GM12874 (cell line): Measurements from ENCODE around the gene GC.

ENCODE experiments used
- CTCF ChIP-seq: IDR thresholded peaks from 2 replicates; pipeline ENCODE4 v1.5.1; 2011; ENCODE audit warnings: low read depth, mild to moderate bottlenecking, control low read depth, low read length, moderate library complexity; ENCODE audit not compliant: insufficient read depth

Gene GC

GRCh38 chr4:71752383-71753042, 31.4 kb downstream of the GC start:
- TF ChIP-seq CTCF = no peak

- TF ChIP-seq CTCF = no peak
Measured at GRCh38 chr4:71749008-71749594, 34.8 kb downstream of the GC start.

- TF ChIP-seq CTCF = no peak
Measured at GRCh38 chr4:71746379-71746778, 37.5 kb downstream of the GC start.

- TF ChIP-seq CTCF = no peak
Measured at GRCh38 chr4:71732706-71733105, 51.2 kb downstream of the GC start.

GRCh38 chr4:71732066-71732465, 51.8 kb downstream of the GC start:
- no peak for TF ChIP-seq CTCF

- no peak for TF ChIP-seq CTCF
Measured at GRCh38 chr4:71729856-71730255, 54.0 kb downstream of the GC start.

GRCh38 chr4:71713611-71714203, 70.2 kb downstream of the GC start:
- TF ChIP-seq CTCF = peak; percentile 21; the same call in 1 of the 2 replicates
